ENCODE results near the gene FHOD3.

The FHOD3 gene

GRCh38 chr18:36494160-36494437 is 196.6 kb downstream of the FHOD3 start:
- no peak for DNase-seq (ENCODE audit: low read depth, low spot score)
- no peak for TF ChIP-seq CTCF (IDR thresholded peaks at IDR 0.05; ENCODE audit: low read depth, low read length)
- in situ Hi-C loops (cut with HindIII; ENCODE audit: low sequenced_read_pairs) = no loop called here
- no peak overlapping the region for H3K4me3 ChIP-seq (ENCODE audit: low read depth, low read length)

DNA sequence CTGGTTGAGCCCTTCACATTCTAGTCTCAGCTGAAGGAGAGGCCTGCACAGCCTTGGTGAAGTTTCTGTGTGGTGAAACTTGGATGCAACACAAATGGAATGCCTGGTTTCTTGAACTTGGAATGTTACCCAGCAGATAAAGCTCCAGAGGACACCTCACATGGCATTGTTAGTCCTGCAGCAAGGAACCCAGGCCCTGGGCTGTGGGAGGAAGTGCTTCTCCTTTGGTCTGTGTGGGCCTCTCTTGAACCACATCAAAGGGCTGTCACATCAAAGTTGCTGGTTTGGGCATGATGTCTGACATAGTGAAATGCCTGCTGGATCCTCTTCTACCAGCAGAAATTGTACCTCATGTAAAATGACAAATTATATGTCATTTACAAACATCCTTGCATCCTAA is 198.5 kb downstream of the FHOD3 start:
- H3K4me3 ChIP-seq (ENCODE audit: low read depth, low read length) = no peak overlapping the region
- in situ Hi-C loops (cut with HindIII; ENCODE audit: low sequenced_read_pairs) = no loop called here
- no peak for DNase-seq (ENCODE audit: low read depth, low spot score)
- no peak for TF ChIP-seq CTCF (IDR thresholded peaks at IDR 0.05; ENCODE audit: low read depth, low read length)

GRCh38 chr18:36499938-36500337 is 202.4 kb downstream of the FHOD3 start:
- DNase-seq (ENCODE audit: low read depth, low spot score) = peak; percentile 57
- no peak overlapping the region for H3K4me3 ChIP-seq (ENCODE audit: low read depth, low read length)
- no peak for TF ChIP-seq CTCF (IDR thresholded peaks at IDR 0.05; ENCODE audit: low read depth, low read length)
- in situ Hi-C loops (cut with HindIII; ENCODE audit: low sequenced_read_pairs) = no loop called here

GRCh38 chr18:36501100-36501499 is 203.6 kb downstream of the FHOD3 start:
- DNase-seq (ENCODE audit: low read depth, low spot score) = no peak
- no peak for TF ChIP-seq CTCF (IDR thresholded peaks at IDR 0.05; ENCODE audit: low read depth, low read length)
- in situ Hi-C loops (cut with HindIII; ENCODE audit: low sequenced_read_pairs) = no loop called here

GRCh38 chr18:36503477-36503876 is 206.0 kb downstream of the FHOD3 start:
- no peak for DNase-seq (ENCODE audit: low read depth, low spot score)
- in situ Hi-C loops (cut with HindIII; ENCODE audit: low sequenced_read_pairs) = no loop called here
- TF ChIP-seq CTCF (IDR thresholded peaks at IDR 0.05; ENCODE audit: low read depth, low read length) = no peak
- no peak overlapping the region for H3K4me3 ChIP-seq (ENCODE audit: low read depth, low read length)

More at GRCh38 chr18:36501100-36501499, 203.6 kb downstream of the FHOD3 start:
- H3K4me3 ChIP-seq (ENCODE audit: low read depth, low read length) = no peak overlapping the region

GRCh38 chr18:36504928-36505327 is 207.4 kb downstream of the FHOD3 start:
- no peak overlapping the region for H3K4me3 ChIP-seq (ENCODE audit: low read depth, low read length)
- peak; percentile 24 for DNase-seq (ENCODE audit: low read depth, low spot score)
- in situ Hi-C loops (cut with HindIII; ENCODE audit: low sequenced_read_pairs) = no loop called here
- no peak for TF ChIP-seq CTCF (IDR thresholded peaks at IDR 0.05; ENCODE audit: low read depth, low read length)

DNA sequence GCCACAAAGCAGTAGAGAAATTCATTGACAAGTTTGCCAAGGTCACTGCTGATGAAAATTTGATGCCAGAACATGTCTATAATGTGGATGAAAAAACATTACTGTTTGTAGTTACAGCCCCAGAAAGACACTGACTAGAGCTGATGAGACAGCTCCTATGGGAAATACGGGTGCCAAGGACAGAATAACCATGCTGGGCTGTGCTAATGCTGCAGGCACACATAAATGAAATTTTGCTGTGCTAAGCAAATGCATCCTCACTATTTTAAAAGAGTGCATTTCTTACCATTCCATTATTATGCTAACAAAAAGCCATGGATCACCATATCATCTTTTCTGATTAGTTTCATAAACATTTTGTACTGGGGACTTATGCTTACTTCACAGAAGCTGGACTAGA is 208.2 kb downstream of the FHOD3 start:
- TF ChIP-seq CTCF (IDR thresholded peaks at IDR 0.05; ENCODE audit: low read depth, low read length) = no peak
- in situ Hi-C loops (cut with HindIII; ENCODE audit: low sequenced_read_pairs) = no loop called here
- H3K4me3 ChIP-seq (ENCODE audit: low read depth, low read length) = no peak overlapping the region
- no peak for DNase-seq (ENCODE audit: low read depth, low spot score)

Data from astrocyte of the spinal cord (primary cell).